ENCODE results near the gene KCNH8.

The KCNH8 gene

DNA sequence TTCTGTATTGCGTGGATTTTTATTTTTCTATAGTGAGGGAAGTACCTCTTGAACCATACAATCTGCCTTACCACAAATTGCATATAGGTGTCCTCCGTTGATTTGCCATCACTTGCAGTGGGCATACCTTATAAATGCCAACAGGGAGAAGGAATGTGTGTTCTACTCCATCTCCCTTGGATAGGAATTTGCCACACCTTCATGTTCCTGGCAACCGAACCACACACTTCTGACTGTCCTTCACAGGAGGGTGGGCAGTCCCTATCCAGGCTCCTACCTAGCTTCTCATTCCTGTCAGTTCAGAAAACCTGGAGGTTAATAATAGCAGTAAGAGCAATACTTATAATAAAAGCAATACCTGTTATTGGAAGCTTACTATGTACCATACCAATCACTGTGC is 428.0 kb downstream of the KCNH8 start:
- FAIRE-seq (no peak), DNase-seq (ENCODE audit: insufficient read length, low spot score) (no peak)
- TF ChIP-seq TAF1 (IDR thresholded peaks at IDR 0.05; ENCODE audit: low read depth, low read length) (no peak), POLR2A (IDR thresholded peaks at IDR 0.05; ENCODE audit: low read depth, low read length) (no peak), POU2F2 (IDR thresholded peaks at IDR 0.05; ENCODE audit: low read depth, low read length) (no peak), PAX5 (IDR thresholded peaks at IDR 0.05; ENCODE audit: insufficient read depth, low read length, severe bottlenecking) (no peak), SPI1 (IDR thresholded peaks at IDR 0.05; ENCODE audit: low read depth, low read length) (no peak), POLR2AphosphoS5 (IDR thresholded peaks at IDR 0.05; ENCODE audit: low read depth, low read length) (no peak)
